Small intestine (tissue), 7 donors: ENCODE results near the gene RXRB. TPM values are rescaled to one million over a fixed set of nuclear protein-coding genes. Genes with fewer than 3 reads are reported as not detected.

Source experiments
- DNase-seq, 2 donors: peaks; one replicate each; pipeline versions ENCODE4 v3.0.0 to v3.0.0-alpha.2; 2013
- FAIRE-seq: peaks from 2 replicates; lab custom pipeline; 2012; peaks lifted over from hg19 to GRCh38; lab: Jason Lieb, UNC
- H3K27ac ChIP-seq, 3 donors: one replicate each; pipeline ENCODE4 v1.5.1; 2013; ENCODE audit warnings: low read length in 2 of 3, mild to moderate bottlenecking in 2 of 3, control low read depth in 1 of 3, inconsistent platforms in 1 of 3, low read depth in 1 of 3, moderate library complexity in 1 of 3
- H3K27me3 ChIP-seq, 3 donors: one replicate each; pipeline ENCODE4 v1.6.1; 2013; ENCODE audit warnings: low read length in 3 of 3, inconsistent platforms in 1 of 3; ENCODE audit not compliant: control insufficient read depth in 3 of 3, insufficient read depth in 3 of 3
- H3K36me3 ChIP-seq, 3 donors: one replicate each; pipeline ENCODE4 v1.6.1; 2013; ENCODE audit warnings: low read length in 3 of 3, inconsistent platforms in 1 of 3, low read depth in 1 of 3, mild to moderate bottlenecking in 1 of 3, moderate library complexity in 1 of 3; ENCODE audit not compliant: control insufficient read depth in 3 of 3, insufficient read depth in 2 of 3
- H3K4me1 ChIP-seq, 3 donors: one replicate each; pipeline ENCODE4 v1.6.1; 2013; ENCODE audit warnings: low read length in 2 of 3, inconsistent platforms in 1 of 3, low read depth in 1 of 3, mild to moderate bottlenecking in 1 of 3, moderate library complexity in 1 of 3; ENCODE audit not compliant: control insufficient read depth in 3 of 3, insufficient read depth in 2 of 3
- H3K4me3 ChIP-seq, 3 donors: one replicate each; pipeline ENCODE4 v1.5.1; 2013; ENCODE audit warnings: low read length in 3 of 3, control low read depth in 1 of 3, inconsistent platforms in 1 of 3, low read depth in 1 of 3, mild to moderate bottlenecking in 1 of 3, moderate library complexity in 1 of 3
- H3K9me3 ChIP-seq, 2 donors: one replicate each; pipeline ENCODE4 v1.6.1; 2013; ENCODE audit warnings: low read depth in 1 of 2, low read length in 1 of 2; ENCODE audit not compliant: control insufficient read depth in 2 of 2, insufficient read depth in 1 of 2
- WGBS, 3 donors: extraction: QIAGEN DNeasy Blood & Tissue Kit; methylation state at CpG; one replicate each; pipeline ENCODE4 v1.1.7; 2013; 5-methylcytosine and 5-hydroxymethylcytosine counted together
- polyA plus RNA-seq, 4 donors: library from polyadenylated mRNA; stranded (reverse) in 3 of 4; unstranded in 1 of 4; fragments of 200-250 nt in 3 of 4; fragments of 120-200 nt in 1 of 4; gene quantifications; one replicate each; pipeline versions ENCODE4 v1.2.1 to v1.2.3, GENCODE V29; 2013
- donor health status: healthy with polysubstance abuse.
- donor health status: control.
- donor health status: control.
- donor health status: Bipolar disorder and iron deficiency.
- donor health status: healthy.

Gene RXRB
- polyA plus RNA-seq, 4 donors = 26.3 to 43.2 (median 30.8) TPM

DNA sequence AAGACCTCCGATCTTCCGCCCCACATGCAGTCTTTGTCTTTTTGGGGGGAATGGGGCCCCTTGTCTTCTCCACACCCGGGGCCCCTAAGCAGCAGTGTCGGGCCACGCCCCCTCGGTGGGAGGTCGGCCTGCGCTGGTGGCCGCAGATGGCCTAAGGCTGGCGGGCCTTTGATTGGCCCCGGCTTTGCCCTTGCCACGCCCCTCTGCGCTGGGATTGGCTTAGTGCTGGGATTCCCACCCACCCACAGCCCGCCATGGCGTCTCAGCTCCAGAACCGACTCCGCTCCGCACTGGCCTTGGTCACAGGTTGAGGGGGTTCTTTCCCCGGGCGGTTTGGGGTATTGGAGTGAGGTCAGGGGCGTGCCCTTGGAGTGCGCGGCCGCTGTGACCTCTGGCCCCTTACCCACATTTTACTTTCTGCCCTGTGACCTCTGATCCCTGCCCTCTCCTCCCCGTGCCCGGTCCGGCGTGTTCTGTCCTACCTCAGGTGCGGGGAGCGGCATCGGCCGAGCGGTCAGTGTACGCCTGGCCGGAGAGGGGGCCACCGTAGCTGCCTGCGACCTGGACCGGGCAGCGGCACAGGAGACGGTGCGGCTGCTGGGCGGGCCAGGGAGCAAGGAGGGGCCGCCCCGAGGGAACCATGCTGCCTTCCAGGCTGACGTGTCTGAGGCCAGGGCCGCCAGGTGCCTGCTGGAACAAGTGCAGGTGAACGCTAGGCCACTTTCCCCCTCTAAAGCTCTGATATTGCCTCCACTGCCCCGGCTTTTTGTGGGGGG lies 4.1 kb upstream of the RXRB start, which contains the start of gene HSD17B8:
TSS of gene HSD17B8 (plus strand) at position 241 of the 776 bp plus-strand sequence. CDS start at position 255, 14 bp downstream.
- Histone ChIP-seq H3K4me3 (peak within 1 kb of the TSS; percentile 63 to 71 (median 68)), H3K9me3 (no peaks in the 10 kb centered on the region), H3K4me1 (peaks cover 9 to 39% (median 10%) of the 10 kb centered on the region in 3 donors), H3K27ac (peak within 1 kb of the TSS; percentile 45 to 83 (median 57)), H3K27me3 (no peaks in the 10 kb centered on the region), H3K36me3 (peaks cover 5 to 26% (median 12%) of the 10 kb centered on the region in 3 donors)
- 0 to 1% (median 1%) methylated on average over 36 to 48 of the region's 48 CpGs for WGBS, 3 donors
- peak; percentile 94 to 96 for DNase-seq
- FAIRE-seq = no peak

DNA sequence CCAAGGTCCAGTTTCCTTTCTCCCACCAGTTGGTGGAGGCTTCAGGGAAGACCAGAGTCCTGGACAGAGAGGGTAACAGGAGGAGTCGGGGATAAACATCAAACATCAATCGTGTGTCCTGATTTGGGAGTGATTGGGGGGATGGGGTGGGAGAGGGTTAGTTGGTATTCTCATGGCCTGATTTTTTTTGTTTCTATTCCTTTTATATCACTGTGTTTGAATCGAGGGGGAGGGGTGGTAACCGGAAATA lies 3.6 kb upstream of the RXRB start:
- peaks cover 9 to 39% (median 13%) of the 10 kb centered on the region in 3 donors for H3K4me1 ChIP-seq
- WGBS, 3 donors = 3% methylated on average over 4 of the region's 4 CpGs
- DNase-seq (no peak), FAIRE-seq (no peak)
- no peaks in the 10 kb centered on the region for H3K27me3 ChIP-seq
- peaks cover 5 to 24% (median 12%) of the 10 kb centered on the region in 3 donors for H3K36me3 ChIP-seq
- H3K4me3 ChIP-seq = peak overlapping the region in 2 of 3 donors; percentile 63 to 68
- H3K27ac ChIP-seq = peak overlapping the region in 2 of 3 donors; percentile 2 to 37
- no peaks in the 10 kb centered on the region for H3K9me3 ChIP-seq

DNA sequence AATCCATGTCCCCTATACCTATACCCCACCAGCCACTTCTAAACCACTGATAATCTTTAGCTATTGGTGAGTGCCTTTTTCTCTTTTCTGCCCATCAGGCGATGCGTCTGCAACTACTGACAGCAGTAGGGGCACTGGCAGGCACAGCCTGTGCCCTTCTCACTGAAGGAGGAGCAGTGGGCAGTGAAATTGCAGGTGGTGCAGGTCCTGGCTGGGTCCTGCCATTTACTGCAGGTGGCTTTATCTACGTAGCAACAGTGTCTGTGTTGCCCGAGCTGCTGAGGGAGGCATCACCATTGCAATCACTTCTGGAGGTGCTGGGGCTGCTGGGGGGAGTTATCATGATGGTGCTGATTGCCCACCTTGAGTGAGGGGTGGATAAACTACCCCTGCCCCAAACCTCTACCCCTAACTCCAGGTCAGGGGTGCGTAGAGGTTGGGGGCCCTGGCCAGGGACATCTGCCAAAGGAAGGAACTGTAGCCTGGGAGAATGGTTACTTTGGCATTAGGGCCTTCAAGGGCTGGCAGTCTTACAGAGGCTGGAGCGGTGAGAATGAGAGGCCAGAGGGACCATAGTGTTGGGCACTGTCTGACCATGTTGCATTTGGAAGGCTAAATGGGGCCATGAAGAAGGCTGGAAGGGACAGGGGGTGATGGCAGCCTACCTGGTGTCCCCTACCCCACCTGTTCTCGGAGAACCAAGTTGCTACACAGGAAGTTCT lies 3.1 kb upstream of the RXRB start:
- peak overlapping the region in 2 of 3 donors; percentile 2 to 37 for H3K27ac ChIP-seq
- no peaks in the 10 kb centered on the region for H3K27me3 ChIP-seq
- no peak for DNase-seq
- peak overlapping the region in 1 of 3 donors; percentile 68 for H3K4me3 ChIP-seq
- no peaks in the 10 kb centered on the region for H3K9me3 ChIP-seq
- H3K36me3 ChIP-seq = peaks cover 5 to 24% (median 12%) of the 10 kb centered on the region in 3 donors
- no peak for FAIRE-seq
- 85 to 86% (median 86%) methylated on average over 7 of the region's 7 CpGs for WGBS, 3 donors
- H3K4me1 ChIP-seq = peaks cover 9 to 40% (median 16%) of the 10 kb centered on the region in 3 donors

- no peak for FAIRE-seq
- Histone ChIP-seq H3K9me3 (no peaks in the 10 kb centered on the region), H3K4me1 (peaks cover 9 to 46% (median 16%) of the 10 kb centered on the region in 3 donors), H3K4me3 (no peak overlapping the region), H3K27ac (no peak overlapping the region), H3K27me3 (no peaks in the 10 kb centered on the region), H3K36me3 (peaks cover 5 to 28% (median 12%) of the 10 kb centered on the region in 3 donors)
- 87 to 92% (median 91%) methylated on average over 5 to 6 of the region's 6 CpGs for WGBS, 3 donors
- DNase-seq = no peak
Observed at GRCh38 chr6:33202799-33203198, 2.3 kb upstream of the RXRB start.

- H3K9me3 ChIP-seq = no peaks in the 10 kb centered on the region
- no peak overlapping the region for H3K27ac ChIP-seq
- peaks cover 9 to 40% (median 12%) of the 10 kb centered on the region in 3 donors for H3K4me1 ChIP-seq
- H3K36me3 ChIP-seq = peaks cover 5 to 34% (median 12%) of the 10 kb centered on the region in 3 donors
- peak overlapping the region in 2 of 3 donors; percentile 85 to 96 for H3K4me3 ChIP-seq
- FAIRE-seq = no peak
- H3K27me3 ChIP-seq = no peaks in the 10 kb centered on the region
- no peak for DNase-seq
- WGBS, 3 donors = 66 to 83% (median 76%) methylated on average over 6 of the region's 6 CpGs
Observed at GRCh38 chr6:33201935-33202334, 1.5 kb upstream of the RXRB start.

GRCh38 chr6:33201147-33201545 lies 681 bp upstream of the RXRB start:
- WGBS, 3 donors = 1 to 2% (median 2%) methylated on average over 14 of the region's 14 CpGs
- FAIRE-seq (no peak), DNase-seq (no peak)
- Histone ChIP-seq H3K36me3 (peaks cover 8 to 39% (median 17%) of the 10 kb centered on the region in 3 donors), H3K4me1 (peaks cover 9 to 35% (median 12%) of the 10 kb centered on the region in 3 donors), H3K4me3 (peak overlapping the region; percentile 79 to 96 (median 85)), H3K9me3 (no peaks in the 10 kb centered on the region), H3K27me3 (no peaks in the 10 kb centered on the region), H3K27ac (peak overlapping the region; percentile 92 to 99 (median 98))

- FAIRE-seq = no peak
- H3K9me3 ChIP-seq = no peaks in the 10 kb centered on the region
- peaks cover 9 to 26% (median 9%) of the 10 kb centered on the region in 3 donors for H3K4me1 ChIP-seq
- H3K27ac ChIP-seq = peak overlapping the region; percentile 92 to 99 (median 98)
- H3K27me3 ChIP-seq = no peaks in the 10 kb centered on the region
- peaks cover 17 to 53% (median 21%) of the 10 kb centered on the region in 3 donors for H3K36me3 ChIP-seq
- DNase-seq = peak in 1 of 2 donors; percentile 80
- H3K4me3 ChIP-seq = peak overlapping the region; percentile 79 to 96 (median 85)
- WGBS, 3 donors = 0 to 2% (median 1%) methylated on average over 19 to 26 of the region's 26 CpGs
Observed at GRCh38 chr6:33199687-33200218, 712 bp downstream of the RXRB start.

DNA sequence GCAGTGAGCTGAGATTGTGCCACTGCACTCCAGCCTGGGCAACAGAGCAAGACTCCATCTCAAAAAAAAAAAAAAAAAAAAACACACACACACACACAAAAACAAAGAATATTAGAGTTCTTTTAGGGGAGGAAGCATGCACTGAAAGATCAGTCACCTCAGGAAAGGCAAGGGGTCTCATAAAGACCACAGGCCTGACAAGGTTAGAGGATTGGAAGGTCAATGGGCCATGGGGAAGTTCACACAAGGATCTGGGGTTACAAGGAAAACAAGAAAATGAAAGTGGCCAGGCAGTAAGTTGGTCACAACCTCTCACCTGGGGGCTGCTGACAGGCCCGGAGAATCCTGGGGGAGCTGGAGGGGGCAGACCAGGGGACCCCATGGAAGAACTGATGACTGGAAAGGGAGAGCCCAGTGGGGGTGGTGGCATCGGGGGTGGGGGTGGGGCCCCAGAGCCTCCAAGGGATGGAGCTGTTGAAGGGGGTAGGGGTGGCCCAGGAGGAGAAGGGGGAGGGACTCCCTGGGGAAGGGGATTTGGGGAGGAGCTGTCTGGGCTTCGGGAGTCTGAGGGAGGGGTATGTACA lies 1.5 kb downstream of the RXRB start:
- peaks cover 20 to 60% (median 26%) of the 10 kb centered on the region in 3 donors for H3K36me3 ChIP-seq
- WGBS, 3 donors = 32 to 36% (median 34%) methylated on average over 2 to 3 of the region's 3 CpGs

More for the DNA sequence above, 1.5 kb downstream of the RXRB start:
- Histone ChIP-seq H3K4me3 (peak overlapping the region in 1 of 3 donors; percentile 8), H3K27ac (peak overlapping the region in 1 of 3 donors; percentile 99), H3K9me3 (no peaks in the 10 kb centered on the region), H3K4me1 (peaks cover 9 to 22% (median 9%) of the 10 kb centered on the region in 3 donors), H3K27me3 (no peaks in the 10 kb centered on the region)
- FAIRE-seq (no peak), DNase-seq (no peak)
